GM18520 (cell line): ENCODE data around the gene EXOC3L4.

Experiments used
- ATAC-seq: cut with Tn5 transposase; IDR thresholded peaks from one replicate; pipeline ENCODE4 v1.9.1; 2021; ENCODE audit not compliant: unreplicated experiment

Gene EXOC3L4

DNA sequence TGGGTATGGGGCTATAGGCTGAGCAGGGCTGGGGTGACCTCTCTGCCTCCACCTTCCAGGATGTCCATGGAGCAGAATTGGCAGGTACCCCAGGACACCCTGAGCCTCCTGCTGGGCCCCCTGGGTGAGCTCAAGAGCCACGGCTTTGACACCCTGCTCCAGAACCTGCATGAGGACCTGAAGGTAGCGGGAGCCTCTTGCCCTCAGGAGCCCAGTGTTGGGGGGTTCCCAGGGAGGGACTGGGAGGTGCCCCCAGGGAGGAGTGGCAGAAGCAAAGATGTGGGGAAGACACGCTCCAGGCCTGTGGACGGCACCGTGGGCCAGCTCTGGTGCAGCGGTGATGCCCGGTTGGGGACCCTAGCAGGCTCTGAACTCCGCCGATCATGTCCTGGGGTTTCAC, 37.1 kb downstream of the EXOC3L4 start:
- no peak for ATAC-seq

GRCh38 chr14:103132381-103133209, 38.1 kb downstream of the EXOC3L4 start:
- ATAC-seq = no peak

- ATAC-seq = no peak
Observed at GRCh38 chr14:103133210-103134140, 39.0 kb downstream of the EXOC3L4 start.

- no peak for ATAC-seq
Observed at GRCh38 chr14:103134405-103134804, 39.9 kb downstream of the EXOC3L4 start.

- no peak for ATAC-seq
Observed at GRCh38 chr14:103134919-103135318, 40.4 kb downstream of the EXOC3L4 start.

- no peak for ATAC-seq
Observed at GRCh38 chr14:103135333-103136260, 41.1 kb downstream of the EXOC3L4 start.

GRCh38 chr14:103136388-103137271, 42.1 kb downstream of the EXOC3L4 start:
- ATAC-seq = no peak

GRCh38 chr14:103137689-103138300, 43.3 kb downstream of the EXOC3L4 start:
- ATAC-seq = no peak

DNA sequence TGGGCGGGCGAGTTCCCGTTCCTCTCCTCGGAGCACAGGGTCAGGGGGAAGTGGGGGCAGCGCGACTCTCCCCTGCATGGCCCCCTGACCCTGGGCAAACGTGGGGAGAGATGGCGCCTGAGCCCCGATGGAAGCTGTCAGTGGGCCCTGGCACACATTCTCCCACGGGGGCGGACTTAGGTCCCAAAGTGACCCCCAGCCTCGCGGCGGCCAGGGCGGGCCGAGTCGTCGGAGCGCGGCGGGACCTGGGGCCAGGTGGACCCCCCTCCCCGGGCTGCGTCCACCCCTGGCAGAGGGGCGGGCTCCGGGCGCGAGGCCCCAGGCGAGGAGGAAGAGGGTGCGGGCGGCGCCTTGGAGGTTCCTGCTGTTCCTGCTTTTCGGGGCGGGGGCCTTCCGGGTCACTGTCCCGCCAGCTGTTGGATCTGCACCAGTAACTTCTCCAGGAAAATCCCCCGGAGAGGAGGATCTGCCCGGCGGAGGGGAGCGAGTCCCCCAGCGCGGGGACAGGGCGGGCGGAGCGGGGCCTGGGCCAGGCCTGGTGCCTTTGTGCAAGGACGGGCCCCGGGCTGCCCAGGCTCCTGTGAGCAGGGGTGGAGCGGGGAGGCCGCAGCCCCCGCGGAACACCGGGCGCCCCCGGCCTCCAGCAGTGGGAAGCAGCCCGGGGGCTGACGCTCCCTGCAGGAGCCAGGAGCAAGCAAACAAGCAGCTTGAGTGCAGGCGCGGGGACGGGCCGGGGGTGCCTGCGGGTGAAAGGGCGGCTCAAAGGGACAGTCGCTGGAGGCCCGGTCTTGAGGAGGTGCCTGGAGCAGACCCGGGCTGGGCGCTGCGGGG, 44.0 kb downstream of the EXOC3L4 start:
- ATAC-seq = no peak

DNA sequence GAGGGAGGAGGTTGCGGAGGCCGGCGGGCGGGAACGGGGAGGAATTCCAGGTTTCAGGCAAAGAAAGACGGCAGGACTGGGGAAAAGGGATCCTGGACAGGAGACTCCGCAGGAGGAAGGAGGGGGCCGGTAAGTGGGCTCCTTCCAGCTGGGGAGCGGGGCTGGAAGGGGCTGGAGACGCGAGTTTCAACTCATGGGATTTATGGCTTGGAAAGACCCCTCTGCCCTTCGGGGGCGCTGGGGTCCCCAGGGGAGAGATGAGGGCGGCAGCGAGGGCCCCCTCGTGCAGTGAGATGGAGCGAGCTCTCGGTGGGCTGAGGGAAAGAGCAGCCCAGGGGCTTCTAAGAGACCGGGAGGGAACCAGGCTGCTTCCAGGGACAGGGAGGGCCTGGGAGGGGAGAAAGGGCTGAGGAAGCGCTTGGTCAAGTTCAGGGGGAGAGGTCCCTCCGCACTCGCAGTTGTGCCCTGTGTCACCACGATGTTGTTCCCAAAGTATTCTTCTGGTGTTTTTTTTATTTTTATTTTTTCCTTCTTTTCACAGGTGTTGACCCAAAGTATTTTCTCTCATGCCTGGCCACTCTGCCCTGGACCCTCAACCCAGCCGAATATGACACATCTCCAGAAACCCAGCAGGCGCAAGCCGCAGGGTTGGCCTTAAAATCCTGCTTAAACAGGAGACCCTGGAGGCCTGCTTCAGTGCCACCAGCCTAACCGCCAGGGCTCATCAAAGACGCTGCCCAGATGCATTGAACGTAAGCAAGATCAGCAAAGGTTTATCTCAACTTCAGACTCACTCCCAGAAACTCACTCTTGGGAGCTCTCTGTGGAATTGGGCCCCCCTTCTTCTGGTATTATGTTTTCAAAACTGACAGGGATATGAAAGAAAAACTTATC, 44.9 kb downstream of the EXOC3L4 start:
- ATAC-seq = no peak

- no peak for ATAC-seq
Observed at GRCh38 chr14:103140316-103141109, 46.0 kb downstream of the EXOC3L4 start.

DNA sequence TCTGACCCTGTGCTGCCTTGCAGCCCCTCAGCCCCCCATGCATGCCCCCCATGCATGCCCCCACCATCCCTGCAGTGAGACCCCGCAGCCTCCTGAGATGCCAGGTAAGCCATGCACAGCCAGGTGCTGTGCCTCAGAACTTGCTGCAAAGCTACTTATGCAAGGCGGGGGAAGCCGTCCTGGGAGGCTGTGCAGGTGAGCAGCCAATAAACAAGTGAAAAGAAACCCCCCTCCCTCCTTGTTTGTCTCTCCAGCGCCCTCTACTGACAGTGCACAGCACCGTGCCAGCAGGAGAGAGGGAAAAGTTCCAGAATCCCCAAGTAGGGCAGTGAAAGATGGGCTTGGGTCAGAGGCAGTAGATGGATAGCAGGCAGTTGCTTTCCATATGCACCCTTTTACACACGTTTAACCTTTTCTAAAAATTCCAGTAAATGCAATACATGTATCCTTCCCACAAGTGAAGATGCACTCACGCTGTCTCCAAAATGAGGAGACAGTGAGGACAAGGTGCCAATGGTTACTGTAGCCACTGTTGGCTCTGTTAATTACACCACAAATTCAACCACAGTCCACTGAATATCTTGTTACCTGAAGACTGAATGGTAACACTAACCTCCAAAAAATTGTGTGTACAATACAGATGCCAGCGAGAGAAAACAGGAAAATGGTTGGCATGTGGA, 46.7 kb downstream of the EXOC3L4 start:
- no peak for ATAC-seq

DNA sequence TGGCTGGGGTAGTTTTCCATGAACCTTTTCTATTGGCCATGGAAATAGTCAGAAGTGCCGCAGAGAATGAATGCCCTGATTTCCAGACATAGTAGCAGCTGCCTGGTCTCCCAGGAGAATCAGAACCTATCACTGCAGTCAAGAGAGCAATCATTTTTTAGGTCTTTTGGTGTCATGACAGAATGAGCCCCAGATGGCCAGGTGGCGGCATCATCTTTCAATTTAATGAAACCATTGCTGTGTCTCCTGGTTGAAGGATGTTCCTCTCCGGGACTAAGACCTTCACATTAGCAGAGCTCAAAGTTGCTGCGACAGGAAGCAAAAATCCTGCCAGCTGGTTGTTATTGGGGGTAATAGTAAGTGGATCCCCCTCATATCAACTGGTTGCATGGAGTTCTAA, 47.5 kb downstream of the EXOC3L4 start:
- no peak for ATAC-seq

DNA sequence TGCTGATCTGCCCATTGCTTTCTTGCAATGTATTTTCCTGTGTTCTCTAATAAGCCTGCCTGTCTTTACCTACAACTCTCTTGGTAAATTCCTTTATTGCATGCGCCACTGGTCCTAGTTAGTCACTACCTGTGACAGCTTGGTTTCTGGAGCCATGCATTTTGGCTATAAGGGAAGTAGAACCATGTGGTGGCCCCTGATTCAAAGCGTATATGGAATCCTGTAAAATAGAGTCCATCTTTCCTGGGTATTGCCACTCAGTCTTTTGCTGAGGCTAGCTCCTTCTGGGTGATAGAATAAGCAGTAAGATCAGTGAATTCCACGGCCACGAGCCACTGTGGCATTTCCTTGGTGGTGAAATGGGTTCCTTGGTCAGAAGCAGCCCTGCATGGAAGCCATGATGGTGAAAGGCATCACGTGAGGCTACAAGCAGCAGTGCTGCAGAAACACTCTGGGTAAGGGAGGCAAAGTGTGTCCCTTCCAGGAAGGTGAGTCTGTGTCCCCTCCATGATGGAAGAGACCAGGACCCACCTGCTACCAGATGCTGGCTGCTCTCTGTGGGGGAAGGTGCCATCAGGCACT, 48.3 kb downstream of the EXOC3L4 start:
- ATAC-seq = no peak

DNA sequence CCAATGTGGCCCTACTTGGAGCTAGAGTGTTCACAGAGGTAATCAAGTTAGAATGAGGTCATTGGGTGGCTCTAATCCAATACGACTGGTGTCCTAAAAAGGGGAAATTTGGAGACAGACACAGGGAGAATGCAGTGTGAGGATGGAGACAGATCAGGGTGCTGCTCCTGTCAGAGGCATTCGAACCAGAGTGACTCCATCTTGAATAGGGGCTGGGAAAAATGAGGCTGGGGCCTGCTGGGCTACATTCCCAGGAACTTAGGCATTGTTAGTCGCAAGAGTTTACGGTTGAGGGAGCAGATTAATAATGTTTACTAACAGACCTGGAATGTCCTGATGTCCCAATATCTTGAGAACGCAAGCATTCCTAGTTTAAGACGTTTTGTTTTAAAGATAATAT, 49.0 kb downstream of the EXOC3L4 start:
- ATAC-seq = no peak

GRCh38 chr14:103144085-103144484, 49.6 kb downstream of the EXOC3L4 start:
- ATAC-seq = no peak
